Gastroesophageal sphincter (tissue), 4 donors: ENCODE data around the gene CNN2. TPM values are rescaled to one million over a fixed set of nuclear protein-coding genes. Genes with fewer than 3 reads are reported as not detected.

Experiments used
- ATAC-seq: fragments of 150-250 bp; one replicate; pipeline ENCODE4 v1.9.1; 2016; ENCODE audit warnings: mild to moderate bottlenecking, moderate library complexity
- H3K27ac ChIP-seq, 4 donors: fragments of 200-600 bp; sonication (generic) in 3 of 4; 1 replicate in 3 of 4; 2 replicates in 1 of 4; pipeline ENCODE4 v1.5.1; 2016 to 2019
- H3K27me3 ChIP-seq: fragments of 200-600 bp; sonication (generic); one replicate; pipeline ENCODE4 v1.5.1; 2019
- H3K36me3 ChIP-seq, 2 donors: fragments of 200-600 bp; sonication (generic); one replicate each; pipeline ENCODE4 v1.5.1; 2019; ENCODE audit warnings: control low read depth in 1 of 2
- H3K4me1 ChIP-seq, 3 donors: fragments of 200-600 bp; sonication (generic); 1 replicate in 2 of 3; 2 replicates in 1 of 3; pipeline ENCODE4 v1.5.1; 2016 to 2019; ENCODE audit warnings: control low read depth in 2 of 3
- H3K4me3 ChIP-seq, 2 donors: fragments of 200-600 bp; sonication (generic); one replicate each; pipeline ENCODE4 v1.5.1; 2019; ENCODE audit warnings: mild to moderate bottlenecking in 1 of 2, moderate library complexity in 1 of 2
- H3K9me3 ChIP-seq, 3 donors: fragments of 200-600 bp; sonication (generic); one replicate each; pipeline ENCODE4 v1.5.1; 2017 to 2019; ENCODE audit warnings: control low read depth in 2 of 3
- CTCF ChIP-seq, 4 experiments: fragments of 200-600 bp in 2 of 4; fragments of 450-650 bp in 2 of 4; sonication (generic) in 1 of 4; IDR thresholded peaks; one replicate each; pipeline ENCODE4 v1.5.1; 2017 to 2019; ENCODE audit warnings: antibody characterized with exemption in 4 of 4, mild to moderate bottlenecking in 2 of 4, moderate library complexity in 2 of 4
- EP300 ChIP-seq: sonication (generic); formaldehyde crosslinking; IDR thresholded peaks from one replicate; pipeline ENCODE4 v1.6.1; 2017; ENCODE audit warnings: antibody characterized with exemption, mild to moderate bottlenecking
- POLR2A ChIP-seq, 2 donors: fragments of 450-650 bp; IDR thresholded peaks; one replicate each; pipeline ENCODE4 v1.6.1; 2017; ENCODE audit warnings: antibody characterized with exemption in 2 of 2, mild to moderate bottlenecking in 2 of 2, moderate library complexity in 1 of 2
- POLR2AphosphoS5 ChIP-seq: sonication (generic); formaldehyde crosslinking; IDR thresholded peaks from one replicate; pipeline ENCODE4 v1.6.1; 2017; ENCODE audit warnings: antibody characterized with exemption
- WGBS, 2 donors: methylation state at CpG; one replicate each; pipeline ENCODE4 v1.1.5; 2018; ENCODE audit warnings: low coverage in 1 of 2; 5-methylcytosine and 5-hydroxymethylcytosine counted together
- total RNA-seq, 4 donors: library from RNA; depleted of rRNA; stranded (reverse); fragments of >200 nt; gene quantifications; one replicate each; pipeline ENCODE4 v1.1.0, GENCODE V29; 2016

CNN2 gene
- total RNA-seq, 4 donors from 2014 or later = 52.9 to 103 (median 75.2) TPM

- Histone ChIP-seq H3K36me3 (peaks cover 0 to 46% of the 10 kb centered on the region in 2 donors), H3K4me1 (peaks cover 0 to 55% (median 24%) of the 10 kb centered on the region in 3 donors), H3K4me3 (no peak overlapping the region), H3K27me3 (peaks cover 34% of the 10 kb centered on the region), H3K9me3 (no peaks in the 10 kb centered on the region), H3K27ac (no peak overlapping the region)
- TF ChIP-seq CTCF (IDR thresholded peaks at IDR 0.05) (no peak), EP300 (no peak), POLR2AphosphoS5 (no peak), POLR2A (IDR thresholded peaks at IDR 0.05) (no peak)
- ATAC-seq = no peak
- WGBS, 2 donors = 37 to 74% methylated on average over 3 to 8 of the region's 8 CpGs
Measured at GRCh38 chr19:1085053-1085658, 58.7 kb downstream of the CNN2 start.

GRCh38 chr19:1085676-1086442 lies 59.5 kb downstream of the CNN2 start:
- 46 to 64% methylated on average over 5 to 6 of the region's 38 CpGs for WGBS, 2 donors
- Histone ChIP-seq H3K4me1 (peaks cover 0 to 55% (median 24%) of the 10 kb centered on the region in 3 donors), H3K4me3 (no peak overlapping the region), H3K27ac (no peak overlapping the region), H3K27me3 (peaks cover 34% of the 10 kb centered on the region), H3K9me3 (no peaks in the 10 kb centered on the region), H3K36me3 (peaks cover 0 to 53% of the 10 kb centered on the region in 2 donors)
- ATAC-seq = no peak
- TF ChIP-seq EP300 (no peak), POLR2A (IDR thresholded peaks at IDR 0.05) (no peak), CTCF (IDR thresholded peaks at IDR 0.05) (no peak), POLR2AphosphoS5 (no peak)

- WGBS, 2 donors = 80 to 94% methylated on average over 9 to 19 of the region's 21 CpGs
- no peak for ATAC-seq
- peaks cover 0 to 50% (median 24%) of the 10 kb centered on the region in 3 donors for H3K4me1 ChIP-seq
- TF ChIP-seq EP300 (no peak), POLR2A (IDR thresholded peaks at IDR 0.05) (no peak), POLR2AphosphoS5 (no peak), CTCF (IDR thresholded peaks at IDR 0.05) (no peak)
- peak overlapping the region in 2 of 4 donors; percentile 11 to 65 for H3K27ac ChIP-seq
- peaks cover 0 to 61% of the 10 kb centered on the region in 2 donors for H3K36me3 ChIP-seq
- H3K27me3 ChIP-seq = peaks cover 30% of the 10 kb centered on the region
- no peak overlapping the region for H3K4me3 ChIP-seq
- no peaks in the 10 kb centered on the region for H3K9me3 ChIP-seq
Measured at GRCh38 chr19:1086613-1087012, 60.2 kb downstream of the CNN2 start.

- Histone ChIP-seq H3K4me3 (no peak overlapping the region), H3K36me3 (peaks cover 0 to 74% of the 10 kb centered on the region in 2 donors), H3K9me3 (no peaks in the 10 kb centered on the region), H3K4me1 (peaks cover 0 to 45% (median 18%) of the 10 kb centered on the region in 3 donors), H3K27me3 (peaks cover 17% of the 10 kb centered on the region), H3K27ac (peak overlapping the region in 3 of 4 donors; percentile 61 to 66 (median 65))
- ATAC-seq = peak; percentile 69
- WGBS, 2 donors = 61 to 65% methylated on average over 3 to 19 of the region's 27 CpGs
- no peak for TF ChIP-seq CTCF (IDR thresholded peaks at IDR 0.05)
- no peak for TF ChIP-seq EP300
- TF ChIP-seq POLR2AphosphoS5 = no peak
- TF ChIP-seq POLR2A (IDR thresholded peaks at IDR 0.05) = no peak
Measured at GRCh38 chr19:1087813-1088415, 61.5 kb downstream of the CNN2 start.
